DMS114 treated with DMSO at 0.1 percent for 48 hours (cell line): ENCODE measurements around the gene IL1RL1.

Experiments used
- DNase-seq: peaks from one replicate; lab custom pipeline; 2025; ENCODE audit not compliant: unreplicated experiment; lab: John Stamatoyannopoulos, UW

The IL1RL1 gene

DNA sequence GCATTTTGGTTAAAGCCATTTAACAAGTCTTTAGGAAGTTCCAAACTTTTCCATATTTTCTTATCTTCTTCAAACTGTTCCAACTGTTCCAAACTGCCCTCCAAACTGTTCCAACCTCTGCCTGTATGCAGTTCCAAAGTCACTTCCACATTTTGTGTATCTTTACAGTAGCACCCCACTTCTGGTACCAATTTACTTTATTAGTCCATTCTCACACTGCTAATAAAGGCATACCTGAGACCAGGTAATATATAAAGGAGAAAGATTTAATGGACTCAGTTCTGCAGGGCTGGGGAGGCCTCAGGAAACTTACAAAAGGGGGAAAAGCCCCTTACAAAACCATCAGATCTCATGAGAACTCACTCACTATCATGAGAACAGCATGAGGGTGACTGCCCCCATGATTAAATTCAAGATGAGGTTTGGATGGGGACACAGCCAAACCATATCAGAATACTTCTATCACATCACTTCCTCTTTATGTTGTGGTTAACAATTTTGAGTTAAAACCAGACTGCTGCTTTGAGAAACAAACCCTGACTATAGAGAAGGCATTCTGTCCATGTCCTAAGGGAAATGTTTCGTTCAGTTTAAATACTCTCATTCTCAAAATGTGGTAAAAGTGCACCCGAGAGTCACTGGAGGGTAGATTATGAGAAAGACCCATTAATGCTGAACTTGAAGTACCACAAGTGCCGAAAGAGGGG, 55.2 kb downstream of the IL1RL1 start:
- DNase-seq: no peak

GRCh38 chr2:102367331-102367971, 56.1 kb downstream of the IL1RL1 start:
- DNase-seq: no peak

DNA sequence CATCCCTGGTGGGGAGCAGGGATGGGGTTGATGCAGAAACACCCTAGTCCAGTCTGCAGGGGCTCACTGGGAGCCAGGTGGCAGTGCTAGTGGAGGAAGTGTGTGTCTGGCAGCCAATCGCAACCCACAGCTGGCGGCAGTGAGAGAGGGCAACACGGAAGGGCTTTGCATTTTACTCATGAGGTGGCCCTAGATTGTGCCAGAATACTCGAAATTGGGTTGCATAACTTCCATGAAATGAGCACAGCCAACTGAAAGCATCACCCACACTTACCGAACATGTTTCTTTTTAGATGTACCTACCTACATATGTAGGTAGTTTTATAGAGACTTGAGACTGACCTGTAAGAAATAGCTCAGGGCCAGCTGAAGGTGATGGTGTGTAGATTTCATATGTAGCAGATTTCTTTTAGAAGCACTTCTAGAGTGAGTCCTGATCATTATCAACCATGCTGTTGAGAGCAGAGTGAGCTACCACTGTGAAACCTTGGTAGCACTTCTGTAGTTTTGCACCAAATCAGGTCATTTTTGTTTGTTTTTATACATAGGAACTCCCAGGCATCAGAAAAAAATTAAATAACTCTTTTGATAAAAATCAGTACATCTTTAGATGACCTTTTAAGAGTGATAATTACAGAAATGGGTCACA, 57.2 kb downstream of the IL1RL1 start:
- no peak for DNase-seq

DNA sequence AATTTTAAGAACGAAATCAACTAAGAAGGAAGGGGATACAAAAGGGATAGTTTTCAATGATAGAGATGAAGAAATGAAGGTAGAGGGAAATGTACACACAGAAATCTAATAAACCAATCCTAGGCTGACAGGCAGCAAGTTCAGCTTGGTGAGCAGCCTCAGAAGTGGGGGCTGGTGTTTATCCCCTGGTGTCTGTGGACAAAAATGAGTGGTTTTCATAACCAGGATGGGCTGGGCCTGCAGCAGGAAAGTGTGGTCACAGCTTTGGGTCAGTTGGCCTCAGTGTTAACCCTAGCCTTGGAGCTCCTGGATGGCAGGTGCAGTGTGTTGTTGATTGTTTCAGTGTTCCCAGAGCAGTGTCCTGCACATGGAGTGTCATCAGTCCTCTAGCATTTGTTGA, 58.5 kb downstream of the IL1RL1 start:
- no peak for DNase-seq

- DNase-seq: no peak
Measured at GRCh38 chr2:102376052-102376591, 64.8 kb downstream of the IL1RL1 start.

DNA sequence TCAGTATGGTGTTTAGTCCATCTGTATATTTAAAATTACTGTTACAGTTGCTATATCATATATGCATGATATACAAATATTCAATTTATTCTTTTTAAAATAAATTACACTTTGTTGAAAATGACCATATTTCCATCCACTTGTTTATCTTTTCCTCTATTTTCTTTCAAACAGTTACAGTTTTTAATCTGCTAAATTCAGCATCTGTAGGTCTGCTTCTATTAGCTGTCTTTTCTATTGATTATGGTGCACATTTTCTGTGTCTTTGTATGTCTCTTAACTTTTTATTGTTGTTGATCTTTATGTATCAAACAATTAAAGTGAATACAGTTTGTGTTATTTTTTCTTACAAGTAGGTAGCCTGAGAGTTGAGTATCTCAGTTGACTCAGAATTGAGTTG, 72.4 kb downstream of the IL1RL1 start:
- no peak for DNase-seq

GRCh38 chr2:102385522-102385921, 74.2 kb downstream of the IL1RL1 start:
- no peak for DNase-seq

GRCh38 chr2:102386004-102386403, 74.6 kb downstream of the IL1RL1 start:
- no peak for DNase-seq

- no peak for DNase-seq
Measured at GRCh38 chr2:102386867-102387541, 75.6 kb downstream of the IL1RL1 start.

DNA sequence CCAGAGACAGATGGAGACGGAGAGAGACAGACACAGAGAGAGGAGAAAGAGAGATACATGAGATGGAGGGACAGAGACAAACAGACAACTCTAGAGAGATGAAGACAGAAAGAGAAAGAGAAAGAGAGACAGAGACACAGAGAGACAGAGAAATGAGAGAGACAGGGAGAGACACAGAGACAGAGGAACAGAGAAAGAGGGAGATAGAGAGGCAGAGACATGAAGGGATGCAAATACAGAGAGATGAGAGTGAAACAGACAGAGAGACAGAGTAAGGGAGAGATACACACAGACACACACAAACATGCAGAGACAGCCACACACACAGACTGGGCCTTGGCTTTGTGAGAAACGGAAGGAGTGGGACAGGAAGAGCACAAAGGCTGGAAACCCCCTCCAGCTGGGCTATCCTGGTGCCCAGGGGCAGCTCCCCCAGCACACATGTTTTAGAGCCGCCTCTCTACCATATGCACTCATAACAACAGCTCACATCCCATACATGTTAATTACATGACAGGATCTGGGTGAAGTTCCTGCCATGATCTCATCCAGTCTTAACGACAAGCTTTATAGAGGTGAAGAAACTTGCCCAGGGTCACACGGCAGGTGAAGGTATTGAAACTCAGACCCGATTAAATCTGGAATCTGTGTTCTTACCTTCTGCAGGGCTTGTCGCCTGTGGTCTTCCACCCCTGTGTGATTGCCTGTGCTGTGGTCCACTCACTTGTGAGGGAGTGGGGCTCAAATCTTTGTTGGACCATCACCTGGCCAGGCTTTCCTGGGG, 76.6 kb downstream of the IL1RL1 start:
- DNase-seq: no peak

DNA sequence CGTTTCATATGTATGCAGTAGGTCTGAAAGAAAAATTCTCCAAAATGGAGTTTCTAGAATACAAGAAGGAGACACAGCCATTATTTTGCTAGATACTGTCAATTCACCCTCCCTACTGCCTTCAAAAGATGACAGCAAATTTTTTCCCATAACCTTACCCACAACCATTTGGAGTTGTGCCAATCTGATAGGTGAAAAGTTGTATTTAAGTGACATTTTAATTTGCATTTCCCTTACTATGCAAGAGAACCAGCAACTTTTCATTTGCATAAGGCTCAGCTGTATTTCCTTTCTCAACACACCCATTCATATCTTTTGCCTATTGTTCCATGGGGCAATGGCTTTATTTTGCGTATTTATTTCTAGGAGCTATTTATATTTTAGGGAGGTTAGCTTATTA, 80.2 kb downstream of the IL1RL1 start:
- no peak for DNase-seq

GRCh38 chr2:102392096-102392495, 80.7 kb downstream of the IL1RL1 start:
- DNase-seq: no peak

DNA sequence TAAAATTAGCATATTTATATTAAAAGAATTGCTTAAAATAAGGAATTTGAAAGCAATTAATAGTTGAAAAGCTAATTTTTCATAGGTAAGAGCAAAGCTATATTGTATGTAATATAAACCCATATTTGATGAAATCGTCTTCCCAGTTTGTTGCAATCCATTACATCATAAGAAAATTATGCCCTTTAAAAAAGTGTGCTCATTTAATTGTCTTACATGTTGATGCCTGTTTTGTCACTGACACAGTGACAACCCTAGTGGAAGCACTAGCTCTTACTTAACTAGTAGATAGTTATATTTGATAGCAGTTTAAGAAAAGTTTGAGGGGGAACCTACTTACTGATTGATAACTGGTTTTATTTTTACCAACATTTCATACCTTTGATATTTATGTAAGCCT, 81.6 kb downstream of the IL1RL1 start:
- DNase-seq: no peak

DNA sequence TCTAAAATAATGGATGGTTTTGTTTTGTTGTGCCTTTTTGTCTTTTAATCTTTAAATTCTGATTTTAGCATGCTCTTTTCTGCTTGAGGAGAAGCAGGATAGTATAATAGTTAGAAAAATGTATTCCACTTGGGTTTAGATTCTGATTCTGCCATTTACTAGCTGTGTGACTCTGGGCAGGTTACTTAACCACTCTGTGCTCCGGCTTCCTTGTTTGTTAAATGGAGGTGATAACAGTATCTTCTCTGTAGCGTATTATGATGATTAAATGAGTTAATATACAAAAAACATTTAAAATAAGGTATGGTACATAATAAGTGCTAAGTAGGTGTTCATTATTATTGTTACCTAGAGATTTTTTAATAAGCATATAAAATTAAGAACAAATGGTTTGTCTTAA, 84.6 kb downstream of the IL1RL1 start:
- DNase-seq: no peak

GRCh38 chr2:102397209-102397608, 85.8 kb downstream of the IL1RL1 start:
- no peak for DNase-seq

- no peak for DNase-seq
Measured at GRCh38 chr2:102399499-102400141, 88.3 kb downstream of the IL1RL1 start.

DNA sequence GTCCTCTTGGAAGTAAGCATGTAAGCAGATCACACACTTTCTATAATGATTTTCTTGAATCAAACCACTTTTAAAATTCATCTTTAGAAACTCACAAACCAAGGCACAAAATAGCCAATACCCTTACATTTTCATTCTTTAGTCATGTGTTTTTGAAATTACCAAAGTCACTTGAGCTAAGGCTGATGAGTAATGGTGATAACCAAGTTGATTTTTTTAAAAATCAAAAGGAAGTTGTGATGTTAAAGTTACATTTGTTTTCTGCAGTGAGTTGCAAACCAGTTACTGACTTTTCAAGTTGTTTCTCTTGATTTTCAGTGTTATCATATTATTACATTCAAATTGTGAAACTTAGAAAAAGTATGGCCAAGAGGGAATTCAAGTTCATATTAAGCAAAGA, 90.1 kb downstream of the IL1RL1 start:
- no peak for DNase-seq
